HepG2 (cell line): ENCODE measurements around the gene SIRT7. TPM values are rescaled to one million over a fixed set of nuclear protein-coding genes. Genes with fewer than 3 reads are reported as not detected.
"Not testable (repeated sequence)": the region's sequence is repeated elsewhere in the genome, so short reads cannot be mapped to it uniquely, and the experiment has no call there.

Experiments used
- ATAC-seq: fragments of 200-7000 bp; cut with Tn5 transposase; 3 replicates; pipeline ENCODE4 v1.9.1; 2020; ENCODE audit warnings: mild to moderate bottlenecking, moderate library complexity
- BruUV-seq: library from RNA; stranded (reverse); fragments of 400-500 nt; replicated peaks from 2 replicates; lab custom pipeline; 2021; lab: Mats Ljungman, UMichigan
- CTCF ChIA-PET: fragments of 300-600 bp; formaldehyde crosslinking; extraction: SDS; loops from one replicate; lab custom pipeline; 2021; ENCODE audit warnings: low total read pairs, inconsistent platforms, low intra/inter-chr PET ratio; lab: Yijun Ruan, JAX
- POLR2A ChIA-PET: fragments of 350-600 bp; sonication (Branson Sonifier 250); formaldehyde crosslinking; loops from one replicate; lab custom pipeline; 2020; ENCODE audit warnings: antibody characterized with exemption, inconsistent platforms; lab: Yijun Ruan, JAX
- DNase-seq: peaks from one replicate; pipeline ENCODE4 v3.0.0-alpha.2; 2015; ENCODE audit warnings: low spot score
- FAIRE-seq: peaks from 3 replicates; lab custom pipeline; 2011; peaks lifted over from hg19 to GRCh38; lab: Jason Lieb, UNC
- H2AFZ ChIP-seq: one replicate; pipeline ENCODE4 v1.6.1; 2011; ENCODE audit warnings: low read length, inconsistent platforms
- H3K27ac ChIP-seq: fragments of 300-600 bp; 3 replicates; pipeline ENCODE4 v1.8.0; 2011; ENCODE audit warnings: mixed run types, mild to moderate bottlenecking, mixed read lengths, low read length, inconsistent platforms; ENCODE audit not compliant: insufficient read depth; ENCODE audit errors: extremely low read length
- H3K27me3 ChIP-seq, 2 experiments: fragments of 200-600 bp in 1 of 2; 2 replicates in 1 of 2; 3 replicates in 1 of 2; pipeline versions ENCODE4 v1.6.0 to v1.8.0; 2011; ENCODE audit warnings: low read length in 2 of 2, mild to moderate bottlenecking in 2 of 2, moderate library complexity in 2 of 2, inconsistent platforms in 1 of 2; ENCODE audit not compliant: insufficient read depth in 2 of 2, control insufficient read depth in 1 of 2
- H3K36me3 ChIP-seq, 2 experiments: fragments of 200-600 bp in 1 of 2; replicated peaks in 1 of 2; 2 replicates in 1 of 2; 3 replicates in 1 of 2; pipeline versions ENCODE4 v1.5.1 to v1.8.0; 2011; ENCODE audit warnings: low read length in 2 of 2, inconsistent platforms in 1 of 2; ENCODE audit not compliant: insufficient read depth in 2 of 2, control insufficient read depth in 1 of 2
- H3K4me1 ChIP-seq: 2 replicates; pipeline ENCODE4 v1.5.1; 2012; ENCODE audit warnings: low read length, inconsistent platforms; ENCODE audit not compliant: insufficient read depth
- H3K4me2 ChIP-seq: 2 replicates; pipeline ENCODE4 v1.6.0; 2011; ENCODE audit warnings: low read depth, low read length, inconsistent platforms
- H3K4me3 ChIP-seq, 3 experiments: fragments of 200-600 bp in 1 of 3; sonication (generic), shearing (Covaris generic) in 1 of 3; replicated peaks in 1 of 3; 2 replicates each; pipeline ENCODE4 v1.5.1; 2011 to 2016; ENCODE audit warnings: low read length in 3 of 3, inconsistent platforms in 2 of 3, low read depth in 2 of 3, mild to moderate bottlenecking in 2 of 3, control low read depth in 1 of 3, mixed read lengths in 1 of 3; ENCODE audit not compliant: insufficient read depth in 1 of 3
- H3K79me2 ChIP-seq: one replicate; pipeline ENCODE4 v1.6.1; 2011; ENCODE audit warnings: low read length, inconsistent platforms; ENCODE audit not compliant: insufficient read depth
- H3K9ac ChIP-seq: 2 replicates; pipeline ENCODE4 v1.6.0; 2011; ENCODE audit warnings: mild to moderate bottlenecking, low read depth, low read length, inconsistent platforms; ENCODE audit not compliant: insufficient read depth
- H3K9me3 ChIP-seq: 2 replicates; pipeline ENCODE4 v1.5.1; 2012; ENCODE audit warnings: mild to moderate bottlenecking, low read length
- H4K20me1 ChIP-seq: 2 replicates; pipeline ENCODE4 v1.6.0; 2011; ENCODE audit warnings: inconsistent platforms, mild to moderate bottlenecking, low read length, moderate library complexity; ENCODE audit not compliant: insufficient read depth
- POLR2A ChIP-seq, 2 experiments: IDR thresholded peaks; 2 replicates each; pipeline ENCODE4 v1.6.1; 2011; ENCODE audit warnings: low read depth in 2 of 2, low read length in 2 of 2, mild to moderate bottlenecking in 1 of 2, moderate library complexity in 1 of 2; ENCODE audit not compliant: insufficient read depth in 1 of 2
- STAG1 ChIP-seq: sonication (generic); formaldehyde crosslinking; IDR thresholded peaks from 2 replicates; pipeline ENCODE4 v1.4.0; 2020; ENCODE audit warnings: missing genetic modification reagents
- ZFX ChIP-seq: sonication (generic); formaldehyde crosslinking; IDR thresholded peaks from 2 replicates; pipeline ENCODE4 v1.4.0; 2020; ENCODE audit warnings: mild to moderate bottlenecking, low read depth, missing genetic modification reagents, moderate library complexity
- ZMYM3 ChIP-seq: sonication (generic); formaldehyde crosslinking; IDR thresholded peaks from 2 replicates; pipeline ENCODE4 v1.5.1; 2020; ENCODE audit warnings: mild to moderate bottlenecking, missing genetic modification reagents
- ZNF460 ChIP-seq: sonication (generic); formaldehyde crosslinking; IDR thresholded peaks from 2 replicates; pipeline ENCODE4 v1.5.1; 2020; ENCODE audit warnings: missing genetic modification reagents, mild to moderate bottlenecking, borderline replicate concordance
- ZNF746 ChIP-seq: sonication (generic); formaldehyde crosslinking; IDR thresholded peaks from 2 replicates; pipeline ENCODE4 v1.8.0; 2022; ENCODE audit warnings: mild to moderate bottlenecking, missing genetic modification reagents
- WGBS: methylation state at CpG from one replicate; pipeline ENCODE4 v1.1.6; 2017; ENCODE audit warnings: low lambda C conversion rate; 5-methylcytosine and 5-hydroxymethylcytosine counted together
- in situ Hi-C: cut with HindIII; loops from 2 replicates; pipeline ENCODE4 v1.10.0; 2017; ENCODE audit warnings: low pct_unique_long_range_greater_than_20kb; ENCODE audit not compliant: extremely low pct_ligation_motif_present
- intact Hi-C: fragments of 100-400 bp; cut with micrococcal nuclease; formaldehyde crosslinking; loops from one replicate; pipeline ENCODE4 v1.10.0; 2022; ENCODE audit not compliant: unreplicated experiment
- polyA plus RNA-seq, 8 experiments: library from polyadenylated mRNA; depleted of rRNA in 3 of 8; stranded (reverse) in 7 of 8; unstranded in 1 of 8; fragments of >200 nt; fragmentation: Illumina TruSeq in 4 of 8; extraction: Trizol in 4 of 8; gene quantifications; 2 replicates each; pipeline versions ENCODE4 v1.2.1 to v1.2.3, GENCODE V29; 2011 to 2016; ENCODE audit warnings: low read depth in 4 of 8, missing spikeins in 1 of 8, mixed read lengths in 1 of 8; ENCODE audit not compliant: insufficient read depth in 1 of 8
- total RNA-seq, 5 experiments: library from RNA; depleted of rRNA; stranded (reverse); fragments of >200 nt; fragmentation: Illumina TruSeq; extraction: Trizol; gene quantifications; 2 replicates each; pipeline ENCODE4 v1.2.3, GENCODE V29; 2016; ENCODE audit warnings: low read depth in 1 of 5
- TF ChIP-seq, protein P1 (sequence below): sonication (generic); formaldehyde crosslinking; IDR thresholded peaks from 2 replicates; pipeline ENCODE4 v1.5.0; 2020; ENCODE audit warnings: mild to moderate bottlenecking, missing genetic modification reagents
- TF ChIP-seq, protein P2 (sequence below): sonication (generic); formaldehyde crosslinking; IDR thresholded peaks from 2 replicates; pipeline ENCODE4 v1.5.0; 2020; ENCODE audit warnings: mild to moderate bottlenecking, missing genetic modification reagents, moderate library complexity

The SIRT7 gene
- total and polyA plus RNA-seq, 2 of the 13 experiments (the other 11 are each of a cell fraction or from before 2014, with no cell fraction given), result 8.3 to 24.8 TPM

DNA sequence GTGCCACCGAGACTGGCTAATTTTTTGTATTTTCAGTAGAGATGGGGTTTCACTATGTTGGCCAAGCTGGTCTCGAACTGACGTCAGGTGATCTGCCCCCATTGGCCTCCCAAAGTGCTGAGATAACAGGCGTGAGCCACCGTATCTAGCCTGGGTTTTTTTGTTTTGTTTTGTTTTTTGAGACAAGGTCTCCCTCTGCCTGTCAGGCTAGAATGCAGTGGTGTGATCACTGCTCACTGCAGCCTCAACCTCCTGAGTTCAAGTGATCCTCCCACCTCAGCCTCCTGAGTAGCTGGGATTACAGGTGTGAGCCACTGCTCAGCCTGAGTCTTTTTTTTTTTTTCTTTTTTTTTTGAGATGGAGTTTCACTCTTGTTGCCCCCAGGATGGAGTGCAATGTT lies 35.5 kb upstream of the SIRT7 start:
- H3K4me3 ChIP-seq, CTCF ChIA-PET, H2AFZ ChIP-seq, FAIRE-seq, ATAC-seq, H3K27me3 ChIP-seq, H3K4me2 ChIP-seq, H3K9me3 ChIP-seq, BruUV-seq, in situ Hi-C loops, DNase-seq, H3K27ac ChIP-seq, H3K9ac ChIP-seq: not testable (repeated sequence)
- POLR2A ChIA-PET, result interaction anchor here (0.9 to 9.7 kb wide), 14 partner anchors 9 to 93 kb away, joined by 3 to 136 read pairs (median 17); partner anchors contain the start of genes CENPX, DCXR, LRRC45 and MAFG
- intact Hi-C loops, result loop anchor here (1.0 kb wide), 1 partner anchor 9 kb away; no protein-coding TSS in a partner anchor
- Histone ChIP-seq H3K79me2 (peaks cover 19% of the 10 kb centered on the region), H4K20me1 (peaks cover 19% of the 10 kb centered on the region), H3K36me3 (peaks cover 27 to 46% of the 10 kb centered on the region in 2 experiments), H3K4me1 (peaks cover 63% of the 10 kb centered on the region)
- 74% methylated on average over 5 of the region's 5 CpGs for WGBS
- 0 out of 2 replicates have a peak, but pooled peaks have one; percentile 6 for TF ChIP-seq ZNF746 (CRISPR knock-in tag)
- peak; percentile 54; the same call in 1 of the 2 replicates for TF ChIP-seq ZMYM3 (CRISPR knock-in tag)
- TF ChIP-seq ZNF460 (CRISPR knock-in tag), result 0 out of 2 replicates have a peak, but pooled peaks have one; percentile 27
- TF ChIP-seq, protein P1, sequence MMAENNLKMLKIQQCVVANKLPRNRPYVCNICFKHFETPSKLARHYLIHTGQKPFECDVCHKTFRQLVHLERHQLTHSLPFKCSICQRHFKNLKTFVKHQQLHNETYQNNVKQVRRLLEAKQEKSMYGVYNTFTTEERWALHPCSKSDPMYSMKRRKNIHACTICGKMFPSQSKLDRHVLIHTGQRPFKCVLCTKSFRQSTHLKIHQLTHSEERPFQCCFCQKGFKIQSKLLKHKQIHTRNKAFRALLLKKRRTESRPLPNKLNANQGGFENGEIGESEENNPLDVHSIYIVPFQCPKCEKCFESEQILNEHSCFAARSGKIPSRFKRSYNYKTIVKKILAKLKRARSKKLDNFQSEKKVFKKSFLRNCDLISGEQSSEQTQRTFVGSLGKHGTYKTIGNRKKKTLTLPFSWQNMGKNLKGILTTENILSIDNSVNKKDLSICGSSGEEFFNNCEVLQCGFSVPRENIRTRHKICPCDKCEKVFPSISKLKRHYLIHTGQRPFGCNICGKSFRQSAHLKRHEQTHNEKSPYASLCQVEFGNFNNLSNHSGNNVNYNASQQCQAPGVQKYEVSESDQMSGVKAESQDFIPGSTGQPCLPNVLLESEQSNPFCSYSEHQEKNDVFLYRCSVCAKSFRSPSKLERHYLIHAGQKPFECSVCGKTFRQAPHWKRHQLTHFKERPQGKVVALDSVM (CRISPR knock-in tag), result peak; percentile 97
- TF ChIP-seq, protein P2, sequence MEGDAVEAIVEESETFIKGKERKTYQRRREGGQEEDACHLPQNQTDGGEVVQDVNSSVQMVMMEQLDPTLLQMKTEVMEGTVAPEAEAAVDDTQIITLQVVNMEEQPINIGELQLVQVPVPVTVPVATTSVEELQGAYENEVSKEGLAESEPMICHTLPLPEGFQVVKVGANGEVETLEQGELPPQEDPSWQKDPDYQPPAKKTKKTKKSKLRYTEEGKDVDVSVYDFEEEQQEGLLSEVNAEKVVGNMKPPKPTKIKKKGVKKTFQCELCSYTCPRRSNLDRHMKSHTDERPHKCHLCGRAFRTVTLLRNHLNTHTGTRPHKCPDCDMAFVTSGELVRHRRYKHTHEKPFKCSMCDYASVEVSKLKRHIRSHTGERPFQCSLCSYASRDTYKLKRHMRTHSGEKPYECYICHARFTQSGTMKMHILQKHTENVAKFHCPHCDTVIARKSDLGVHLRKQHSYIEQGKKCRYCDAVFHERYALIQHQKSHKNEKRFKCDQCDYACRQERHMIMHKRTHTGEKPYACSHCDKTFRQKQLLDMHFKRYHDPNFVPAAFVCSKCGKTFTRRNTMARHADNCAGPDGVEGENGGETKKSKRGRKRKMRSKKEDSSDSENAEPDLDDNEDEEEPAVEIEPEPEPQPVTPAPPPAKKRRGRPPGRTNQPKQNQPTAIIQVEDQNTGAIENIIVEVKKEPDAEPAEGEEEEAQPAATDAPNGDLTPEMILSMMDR (CRISPR knock-in tag), result peak; percentile 42
- TF ChIP-seq STAG1, result peak; percentile 41; the same call in 1 of the 2 replicates
- 0 out of 2 replicates have a peak, but pooled peaks have one; percentile 7 for TF ChIP-seq ZFX (CRISPR knock-in tag)
- TF ChIP-seq POLR2A (IDR thresholded peaks at IDR 0.05; ENCODE audit: insufficient read depth in 1 of 2, low read depth in 2 of 2, low read length in 2 of 2), result 0 out of 4 replicates have a peak, but pooled peaks of 1 of the 2 experiments have one; percentile 11
